NOMO-1 treated with dmso at 0.1 percent for 144 hours (cell line): Measurements from ENCODE around the gene BASP1.
"Not testable (repeated sequence)": the region's sequence is repeated elsewhere in the genome, so short reads cannot be mapped to it uniquely, and the experiment has no call there.

Experiments
- DNase-seq: peaks from one replicate; lab custom pipeline; 2025; ENCODE audit not compliant: unreplicated experiment; lab: John Stamatoyannopoulos, UW

BASP1 gene

DNA sequence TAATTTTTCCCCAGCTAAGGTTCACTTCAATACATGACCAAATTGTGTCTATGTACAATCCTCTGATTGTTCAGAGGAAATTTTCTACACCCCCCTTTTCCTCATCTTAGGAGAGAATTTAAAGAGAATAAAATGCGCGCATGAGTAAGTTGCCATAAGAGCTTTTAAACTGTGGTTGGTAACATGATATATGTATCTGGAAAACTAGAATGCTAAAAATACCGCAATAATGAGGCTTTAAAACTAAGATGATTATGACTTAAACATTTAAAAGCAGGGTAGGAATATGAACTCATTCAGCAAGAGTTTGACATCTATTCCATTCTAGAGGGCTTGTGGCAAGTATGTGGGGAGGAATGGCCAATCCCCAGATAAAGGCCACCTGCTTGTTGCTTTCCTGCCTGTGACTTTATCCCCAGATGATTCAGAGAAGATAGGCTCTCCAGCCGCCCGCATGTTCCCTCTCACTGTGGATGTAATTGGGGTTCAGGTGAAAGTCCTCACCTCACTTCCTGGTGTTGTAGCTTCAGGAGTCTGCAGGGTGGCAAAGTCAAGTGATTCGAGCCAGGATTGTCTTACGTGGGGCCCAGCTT is 26.5 kb upstream of the BASP1 start:
- DNase-seq: no peak

DNA sequence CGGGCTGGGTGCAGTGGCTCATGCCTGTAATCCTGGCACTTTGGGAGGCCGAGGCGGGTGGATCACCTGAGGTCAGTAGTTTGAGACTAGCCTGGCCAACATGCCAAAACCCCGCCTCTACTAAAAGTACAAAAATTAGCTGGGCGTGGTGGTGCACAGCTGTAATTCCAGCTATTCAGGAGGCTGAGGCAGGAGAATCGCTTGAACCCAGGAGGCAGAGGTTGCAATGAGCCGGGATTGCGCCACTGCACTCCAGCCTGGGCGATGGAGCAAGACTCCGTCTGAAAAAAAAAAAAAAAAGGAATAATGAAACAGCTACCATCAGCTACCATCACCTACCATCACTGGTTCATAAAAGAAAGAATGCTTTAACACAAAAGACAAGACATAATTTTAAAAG is 25.9 kb upstream of the BASP1 start:
- DNase-seq: not testable (repeated sequence)

DNA sequence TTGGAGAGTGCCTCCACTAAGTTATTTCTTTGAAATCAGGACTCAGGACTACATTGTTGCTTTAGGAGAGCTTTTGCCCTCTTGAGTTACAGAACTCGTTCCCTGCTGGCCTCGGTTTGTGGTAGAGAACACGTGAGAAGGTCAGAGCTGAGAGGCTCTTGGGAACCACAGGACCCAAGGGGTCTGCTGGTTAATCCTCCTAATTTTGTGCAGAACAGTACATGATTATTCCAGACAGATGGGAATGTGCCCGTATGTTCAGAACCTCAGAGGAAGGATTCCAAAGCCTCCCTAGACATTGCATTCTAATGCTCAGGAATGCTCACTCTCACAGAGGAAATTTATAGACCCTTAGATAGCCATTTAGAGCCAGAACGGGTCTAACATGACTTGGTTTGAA is 25.2 kb upstream of the BASP1 start:
- DNase-seq: no peak

DNA sequence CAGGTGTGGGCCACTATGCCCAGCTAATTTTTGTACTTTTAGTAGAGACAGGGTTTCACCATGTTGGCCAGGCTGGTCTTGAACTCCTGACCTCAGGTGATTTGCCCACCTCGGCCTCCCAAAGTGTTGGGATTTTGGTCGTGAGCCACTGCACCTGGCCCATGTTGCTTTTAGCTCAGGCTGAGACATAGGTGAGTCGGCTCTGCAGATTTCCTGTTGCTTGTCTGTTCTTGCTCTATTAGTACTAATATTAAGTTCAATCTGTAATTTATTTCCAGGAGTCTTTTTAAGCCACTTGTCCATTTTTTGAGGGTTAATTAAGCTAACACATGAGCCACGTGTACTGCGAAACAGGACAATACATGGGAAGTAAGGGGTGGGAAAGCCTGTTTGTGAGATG is 21.4 kb upstream of the BASP1 start:
- DNase-seq: no peak

DNA sequence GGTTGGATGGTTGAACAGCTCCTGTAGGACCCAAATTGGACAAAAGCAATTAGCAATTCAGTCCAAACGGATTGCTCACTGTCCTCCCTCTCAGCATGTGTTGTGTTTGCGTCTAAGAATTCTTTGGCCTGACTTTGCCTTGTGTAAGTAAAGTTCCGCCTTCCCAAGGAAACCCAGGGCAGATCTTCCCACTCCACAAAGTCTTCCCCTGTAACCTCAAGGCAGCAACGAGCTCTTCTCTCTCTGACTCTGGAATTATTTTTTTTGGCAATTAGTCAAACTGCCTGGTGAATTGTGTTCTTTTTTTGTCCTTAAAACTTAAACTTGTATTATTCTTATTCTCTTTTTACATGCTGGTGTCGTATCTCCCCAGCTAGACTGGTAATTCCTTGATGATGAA is 20.7 kb upstream of the BASP1 start:
- no peak for DNase-seq

DNA sequence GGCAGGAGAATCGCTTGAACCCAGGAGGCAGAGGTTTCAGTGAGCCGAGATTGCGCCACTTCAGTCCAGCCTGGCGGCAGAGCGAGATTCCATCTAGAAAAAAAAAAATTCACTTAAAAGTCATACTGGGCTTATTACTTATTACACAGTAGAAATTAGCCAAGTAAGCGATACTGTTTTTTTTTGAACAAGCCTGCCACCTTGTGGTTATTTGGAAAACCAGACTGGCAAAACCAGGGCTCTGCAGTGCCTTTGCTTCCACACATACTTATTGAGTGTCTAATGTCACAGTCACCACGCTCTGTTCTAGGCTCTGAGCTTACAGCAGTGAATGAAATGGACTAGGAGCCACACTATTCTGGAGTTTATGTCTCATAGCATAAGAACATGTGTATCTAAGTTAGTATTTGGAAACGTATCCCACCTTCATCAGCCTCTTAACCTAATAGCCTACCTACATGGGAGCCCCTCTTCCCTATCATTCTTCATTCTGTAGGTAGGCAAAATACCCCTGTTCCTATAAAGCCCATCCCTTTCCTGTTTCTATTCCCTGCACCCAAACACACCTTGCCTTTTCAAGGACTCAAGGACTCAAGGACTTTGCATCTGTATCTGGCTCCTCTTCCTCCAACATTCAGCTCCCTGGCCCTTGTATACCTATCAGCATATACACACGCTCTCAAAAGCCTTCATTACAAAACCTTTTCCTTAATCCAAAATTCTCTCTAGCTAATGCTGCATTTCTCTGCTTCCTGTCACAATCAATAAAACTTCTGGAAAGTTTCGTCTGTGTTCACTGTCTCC is 13.9 kb upstream of the BASP1 start:
- DNase-seq: peak; percentile 44

DNA sequence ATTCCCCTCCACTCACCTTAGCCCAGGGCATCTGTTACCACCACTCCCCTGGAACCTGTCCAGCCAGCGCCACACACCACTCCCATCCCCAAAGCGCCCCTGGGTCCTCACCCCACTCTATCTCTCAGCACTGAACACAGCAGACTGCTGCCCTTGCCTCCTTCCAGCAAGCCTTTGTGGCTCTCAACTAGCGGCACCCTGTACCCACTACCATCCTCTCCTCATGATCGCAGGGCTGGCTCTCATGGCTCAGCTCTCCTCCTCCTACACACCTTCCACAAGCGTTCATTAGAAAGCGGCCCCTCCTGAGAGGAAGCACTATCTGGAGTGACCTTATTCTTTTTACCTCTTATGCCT is 13.3 kb upstream of the BASP1 start:
- no peak for DNase-seq

DNA sequence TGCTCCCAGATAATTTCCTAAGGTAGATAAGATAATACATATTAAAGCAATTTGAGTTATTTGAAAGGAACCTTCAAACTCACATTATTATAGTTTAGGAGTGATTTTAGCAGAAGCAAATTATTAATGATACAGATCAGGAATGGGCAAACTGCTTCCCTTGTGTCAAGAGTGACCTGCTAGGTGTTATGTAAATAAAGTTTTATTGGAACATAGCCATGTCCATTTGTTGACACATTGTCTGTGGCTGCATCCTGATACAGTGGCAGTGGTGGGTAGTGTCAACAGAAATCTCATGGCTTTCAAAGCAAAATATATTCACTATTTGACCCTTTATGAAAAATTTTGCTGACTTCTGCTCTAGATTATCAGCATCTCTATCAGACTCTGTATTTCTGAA is 11.4 kb upstream of the BASP1 start:
- no peak for DNase-seq

DNA sequence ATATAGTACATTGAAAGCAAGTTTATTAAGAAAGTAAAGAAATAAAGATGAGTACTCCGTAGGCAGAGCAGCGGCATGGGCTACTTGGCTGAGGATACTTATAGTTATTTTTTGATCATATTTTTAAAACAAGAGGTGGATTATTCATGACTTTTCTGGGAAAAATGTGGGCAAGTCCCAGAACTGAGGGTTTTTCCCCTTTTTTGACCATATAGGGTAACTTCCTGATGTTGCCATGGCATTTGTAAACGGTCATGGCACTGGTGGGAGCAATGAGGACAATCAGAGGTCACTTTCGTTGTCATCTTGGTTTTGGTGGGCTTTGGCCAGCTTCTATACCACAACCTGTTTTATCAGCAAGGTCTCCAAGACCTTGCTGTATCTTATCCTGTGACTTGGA is 5.2 kb upstream of the BASP1 start:
- no peak for DNase-seq

DNA sequence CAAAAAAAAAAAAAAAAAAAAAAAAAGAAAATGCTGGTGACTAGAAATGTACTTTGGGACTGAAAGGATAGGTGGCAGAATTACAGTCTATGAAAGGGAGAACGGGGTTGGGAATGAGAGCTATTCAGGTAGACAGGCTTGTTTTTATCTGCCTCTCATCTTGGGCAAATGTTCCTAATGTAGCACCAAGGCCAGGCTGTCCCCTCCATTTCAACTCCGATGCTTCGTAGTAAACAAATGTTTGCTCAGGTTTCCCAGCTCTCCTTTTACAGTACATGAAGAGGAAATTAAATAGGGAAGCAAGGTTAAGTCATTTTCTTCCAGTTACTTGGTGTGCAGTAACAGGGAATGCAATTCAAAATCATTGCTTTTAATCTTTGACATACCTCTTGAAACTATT is 4.4 kb upstream of the BASP1 start:
- DNase-seq: no peak

DNA sequence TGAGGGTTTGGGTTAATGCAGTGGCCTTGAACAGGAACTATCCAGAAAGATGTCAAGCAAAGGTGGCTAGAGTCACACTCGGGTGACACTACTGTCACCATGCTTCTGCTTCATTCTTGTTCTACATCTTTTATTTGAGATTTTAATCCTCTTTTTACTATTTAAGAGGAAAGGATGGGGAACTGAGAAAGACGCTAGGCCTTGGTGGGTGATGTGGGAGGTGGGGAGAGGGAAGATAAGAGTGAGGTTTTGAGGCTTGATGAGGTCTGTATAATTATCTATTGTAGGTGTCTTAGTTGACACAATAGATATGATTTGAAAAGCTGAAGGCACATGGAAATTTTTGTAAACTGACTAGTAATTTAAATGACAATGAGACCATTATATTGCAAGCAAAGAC is 3.5 kb upstream of the BASP1 start:
- no peak for DNase-seq

DNA sequence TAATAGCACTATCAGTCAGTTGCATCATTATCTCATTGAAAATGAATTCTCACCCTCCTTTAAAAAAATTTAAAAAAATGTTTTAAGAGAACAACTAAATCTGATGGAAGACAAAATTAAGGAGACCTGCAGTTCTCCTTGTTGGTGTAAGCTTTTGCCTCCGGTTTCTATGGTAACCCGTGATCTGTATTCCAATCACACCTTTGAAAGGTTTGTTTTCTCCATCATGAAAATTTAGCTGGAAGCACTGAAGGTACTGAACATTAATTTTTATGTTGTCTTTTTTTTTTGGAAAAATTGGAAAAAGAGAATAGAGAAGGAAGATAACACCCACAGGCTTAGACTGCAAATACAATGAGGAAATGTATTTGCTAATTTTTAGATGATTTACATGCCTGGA is 2.5 kb upstream of the BASP1 start:
- no peak for DNase-seq

DNA sequence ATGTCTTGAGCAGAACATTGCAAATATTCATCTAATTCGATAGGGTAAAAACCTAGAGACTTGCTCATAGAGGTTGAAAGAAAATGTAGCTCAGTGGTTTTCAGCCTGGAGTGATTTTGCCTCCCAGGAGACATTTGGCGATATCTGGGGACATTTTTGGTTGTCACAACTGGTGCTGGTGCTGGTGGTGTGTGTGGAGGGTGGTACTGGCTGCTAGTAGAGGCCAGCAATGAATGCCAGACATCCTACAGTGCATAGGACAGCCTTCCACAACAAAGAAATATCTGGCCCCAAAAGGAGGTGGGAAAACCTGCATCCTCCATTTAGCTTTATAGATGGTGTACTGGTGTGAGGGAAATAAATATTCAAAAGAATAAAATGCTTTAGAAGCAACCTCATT is 2.1 kb upstream of the BASP1 start:
- DNase-seq: no peak

DNA sequence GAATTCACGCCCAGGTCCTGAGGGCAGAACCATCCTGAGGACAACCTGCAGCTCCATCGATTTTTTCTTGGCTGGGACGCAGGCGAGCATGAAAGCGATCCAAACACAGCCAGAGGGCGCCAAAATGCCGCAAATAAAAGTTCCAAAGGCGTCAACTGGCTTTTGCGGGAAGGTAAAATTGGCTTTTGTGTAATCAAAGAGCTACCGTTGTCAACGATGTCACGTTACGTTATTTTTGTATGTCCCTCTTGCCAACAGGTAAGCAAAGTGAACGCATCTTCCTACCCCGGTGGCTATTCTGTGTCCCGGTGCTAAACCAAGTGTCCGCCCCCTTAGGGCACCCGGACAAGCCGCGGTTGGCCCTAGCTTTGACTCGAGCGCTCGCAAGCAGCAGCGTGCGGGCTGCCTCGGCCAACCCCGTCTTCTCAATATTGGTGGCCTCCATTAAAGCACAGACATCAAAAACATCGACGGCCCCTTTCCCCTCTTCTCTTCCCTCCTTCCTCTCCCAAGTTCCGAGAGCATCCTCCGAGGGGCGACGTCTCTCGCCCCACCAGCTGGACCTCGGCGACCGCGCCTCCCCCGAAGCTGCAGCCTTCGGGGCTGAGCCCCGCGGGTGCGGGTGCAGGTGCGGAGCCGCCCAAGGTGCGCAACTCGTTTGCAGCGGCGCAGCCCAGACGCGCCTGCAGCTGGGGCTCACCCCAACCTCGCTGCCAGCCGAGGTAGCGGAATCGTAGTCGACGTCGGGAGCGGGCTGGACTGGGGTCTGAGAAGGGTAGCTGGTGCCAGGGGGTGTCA is 1.1 kb upstream of the BASP1 start:
- DNase-seq: peak; percentile 95

DNA sequence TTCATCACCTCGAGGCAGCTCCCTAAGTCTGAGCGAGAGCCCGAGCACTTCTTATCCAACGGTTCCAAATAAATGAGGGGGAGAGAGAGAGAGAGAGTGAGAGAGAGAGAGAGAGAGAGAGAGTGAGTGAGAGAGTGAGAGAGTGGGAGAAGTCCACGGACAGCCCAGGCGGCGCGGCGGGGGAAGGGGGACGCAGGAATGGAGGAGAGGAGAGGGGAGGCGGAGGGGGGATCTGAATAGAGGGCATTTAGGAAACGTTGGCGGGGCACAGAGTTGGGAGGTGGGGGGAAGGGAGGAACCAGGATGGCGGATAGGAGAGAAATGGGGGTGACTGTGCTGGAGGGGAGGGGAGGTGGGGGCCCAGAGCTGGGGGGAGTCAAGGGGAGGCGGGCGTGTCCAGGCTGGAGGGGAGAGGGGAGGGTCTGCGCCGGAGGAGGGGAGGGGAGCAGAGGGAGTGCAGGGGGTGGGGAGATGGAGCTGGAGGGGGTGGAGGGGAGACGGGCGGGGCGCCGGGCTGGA is 398 bp upstream of the BASP1 start:
- DNase-seq: no peak

DNA sequence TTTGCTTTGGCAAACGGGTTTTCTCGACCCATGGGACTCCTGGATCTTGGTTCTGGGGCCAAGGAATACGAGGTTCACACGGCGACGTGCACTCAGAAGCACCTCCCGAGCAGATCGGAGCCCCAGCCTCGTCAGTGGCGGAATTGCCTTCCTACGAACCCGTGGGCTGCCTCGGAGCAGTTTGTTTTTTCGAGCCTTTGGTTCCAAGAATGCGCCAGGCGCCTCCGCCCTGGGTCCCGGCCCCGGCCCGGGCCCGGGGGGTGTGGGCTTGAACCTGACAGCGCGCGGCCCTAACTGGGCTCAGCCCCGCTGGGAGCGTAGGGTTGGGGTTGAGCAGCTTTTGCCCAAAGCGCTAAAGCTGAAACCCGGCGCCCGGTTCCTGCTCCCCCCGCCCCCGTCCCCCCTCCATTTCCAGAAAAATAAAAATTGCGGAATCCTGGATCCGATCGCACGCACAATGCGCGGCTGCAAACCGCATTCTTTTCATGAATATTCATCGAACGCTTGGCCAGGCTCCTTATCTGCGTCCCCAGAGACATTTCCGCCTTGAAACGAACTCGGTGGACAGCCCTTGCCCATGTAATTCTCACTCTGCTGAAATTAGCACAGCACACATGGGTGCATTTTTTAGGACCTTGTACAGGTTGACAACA is 1.0 kb downstream of the BASP1 start:
- no peak for DNase-seq

DNA sequence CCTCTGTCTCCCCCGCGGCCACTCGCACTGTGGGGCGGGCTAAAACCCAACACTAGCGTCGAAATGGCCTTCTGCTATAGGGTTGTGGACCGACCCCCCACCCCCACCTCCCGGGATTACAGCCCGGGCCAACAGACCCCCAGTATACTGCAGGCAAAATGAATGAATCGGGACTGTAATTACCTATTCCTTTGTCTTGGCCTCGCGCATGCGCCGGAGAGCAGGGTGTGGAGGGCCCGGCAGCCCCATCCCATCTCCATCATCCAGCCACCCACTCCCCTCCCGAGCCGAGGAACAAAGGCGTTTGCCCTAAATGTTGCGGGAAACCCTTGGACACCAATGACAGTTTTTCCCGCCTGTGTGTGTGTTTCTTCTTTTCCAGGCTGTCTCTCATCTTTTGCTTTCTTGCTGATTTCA is 1.6 kb downstream of the BASP1 start:
- DNase-seq: no peak

DNA sequence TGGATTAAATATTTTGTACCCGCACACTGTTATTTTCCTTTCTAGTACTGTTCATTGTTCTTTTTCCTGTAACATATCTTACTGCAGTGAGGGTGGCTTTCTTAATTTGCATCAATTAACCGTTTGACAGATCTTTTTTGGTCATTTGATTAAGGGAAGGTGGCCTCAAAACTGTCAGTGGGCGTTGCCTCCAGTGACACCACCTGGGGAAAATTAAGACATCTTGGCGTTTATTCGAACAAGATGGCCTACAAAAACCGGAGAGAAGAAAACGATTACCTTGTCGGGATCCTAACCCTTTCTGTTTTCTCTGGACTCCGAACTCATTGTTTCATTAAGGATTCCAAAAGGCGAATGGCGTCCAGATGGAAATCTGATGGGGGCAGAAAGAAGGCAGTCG is 2.0 kb downstream of the BASP1 start:
- DNase-seq: no peak

DNA sequence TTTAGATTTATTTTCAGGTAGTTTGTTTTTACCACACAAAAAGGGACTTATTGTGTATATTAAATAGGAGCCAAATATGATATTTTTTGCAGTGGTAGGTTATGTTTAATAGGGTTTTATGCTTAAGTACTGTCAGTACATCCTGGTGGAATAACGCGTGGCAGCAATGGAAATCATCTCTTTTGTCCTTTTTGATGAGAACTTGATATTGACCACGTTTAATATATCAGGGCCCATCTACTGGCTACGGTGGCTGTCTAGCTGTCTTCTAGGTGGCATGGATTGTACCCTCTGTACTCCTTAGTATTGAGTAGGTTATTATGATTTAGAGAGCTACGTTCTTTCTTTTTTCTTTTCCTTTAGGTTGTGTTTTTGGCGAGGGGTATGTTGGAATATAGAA is 2.6 kb downstream of the BASP1 start:
- DNase-seq: no peak

DNA sequence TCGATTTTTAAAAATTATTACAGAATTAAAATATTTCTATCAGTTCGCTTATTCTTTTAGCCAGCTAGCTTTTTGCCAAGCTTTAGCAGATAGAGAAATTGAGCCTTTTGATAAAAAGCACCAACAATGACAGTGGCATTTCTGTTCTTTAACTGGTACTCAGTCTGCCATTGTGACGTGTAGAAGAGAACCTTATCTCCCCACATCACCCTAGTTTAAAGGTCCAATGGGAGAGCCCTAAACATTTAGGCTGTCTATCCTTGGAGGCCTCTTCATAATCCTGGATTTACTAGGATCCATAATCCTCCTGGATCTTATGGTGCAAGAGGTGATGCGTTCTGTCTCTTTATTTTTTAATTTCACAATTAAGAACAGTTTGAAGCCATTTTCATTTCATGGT is 3.0 kb downstream of the BASP1 start:
- DNase-seq: no peak

DNA sequence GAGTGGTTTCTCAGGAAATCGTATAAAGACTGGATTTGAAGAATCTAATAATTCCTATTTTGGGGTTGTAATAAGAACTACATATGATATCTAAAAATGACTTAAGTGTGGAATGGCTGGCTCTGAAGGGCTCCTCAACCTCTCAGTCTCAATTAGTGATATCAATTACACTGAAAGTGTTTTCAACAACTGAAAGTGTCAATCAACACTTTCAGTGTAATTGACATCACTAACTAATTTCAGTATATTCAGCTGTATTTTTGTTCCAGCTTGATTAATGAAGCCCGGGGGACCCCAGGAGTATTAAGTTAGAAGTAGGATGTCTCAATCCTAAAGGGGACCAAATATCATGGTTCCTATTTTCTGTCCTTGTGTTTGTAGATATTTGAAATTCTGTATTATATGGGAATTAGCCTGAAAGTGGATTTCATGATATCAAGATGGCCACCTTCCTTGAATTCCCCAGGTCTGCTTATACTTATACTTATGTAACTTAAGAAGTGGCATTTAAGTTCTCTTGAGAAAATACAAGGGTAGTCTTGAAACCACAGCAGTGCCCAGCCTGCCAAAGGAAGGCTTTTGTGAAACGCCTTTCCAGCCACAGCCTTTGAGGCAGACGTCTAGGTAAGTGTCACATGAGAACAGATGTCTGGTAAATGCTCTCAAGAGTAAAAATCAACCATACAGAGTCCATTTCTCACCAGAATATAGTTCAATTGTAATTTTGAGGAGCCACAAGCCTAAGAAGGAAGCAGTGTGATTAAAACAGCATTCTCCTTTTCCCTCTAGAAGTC is 4.6 kb downstream of the BASP1 start:
- no peak for DNase-seq
